HG03280 (cell line): ENCODE measurements around the gene MINK1.
"Not testable (repeated sequence)": the region's sequence is repeated elsewhere in the genome, so short reads cannot be mapped to it uniquely, and the experiment has no call there.

Source experiments
- ATAC-seq: cut with Tn5 transposase; IDR thresholded peaks from one replicate; pipeline ENCODE4 v1.9.1; 2021; ENCODE audit warnings: mild to moderate bottlenecking, moderate library complexity; ENCODE audit not compliant: unreplicated experiment

The MINK1 gene

GRCh38 chr17:4896332-4897197, 63.4 kb downstream of the MINK1 start:
- ATAC-seq, result no peak

GRCh38 chr17:4897198-4897687, 64.1 kb downstream of the MINK1 start:
- ATAC-seq, result no peak

GRCh38 chr17:4897785-4898184, 64.6 kb downstream of the MINK1 start:
- ATAC-seq, result no peak

- ATAC-seq, result no peak
Observed at GRCh38 chr17:4898351-4898750, 65.2 kb downstream of the MINK1 start.

GRCh38 chr17:4898927-4899326, 65.8 kb downstream of the MINK1 start:
- no peak for ATAC-seq

DNA sequence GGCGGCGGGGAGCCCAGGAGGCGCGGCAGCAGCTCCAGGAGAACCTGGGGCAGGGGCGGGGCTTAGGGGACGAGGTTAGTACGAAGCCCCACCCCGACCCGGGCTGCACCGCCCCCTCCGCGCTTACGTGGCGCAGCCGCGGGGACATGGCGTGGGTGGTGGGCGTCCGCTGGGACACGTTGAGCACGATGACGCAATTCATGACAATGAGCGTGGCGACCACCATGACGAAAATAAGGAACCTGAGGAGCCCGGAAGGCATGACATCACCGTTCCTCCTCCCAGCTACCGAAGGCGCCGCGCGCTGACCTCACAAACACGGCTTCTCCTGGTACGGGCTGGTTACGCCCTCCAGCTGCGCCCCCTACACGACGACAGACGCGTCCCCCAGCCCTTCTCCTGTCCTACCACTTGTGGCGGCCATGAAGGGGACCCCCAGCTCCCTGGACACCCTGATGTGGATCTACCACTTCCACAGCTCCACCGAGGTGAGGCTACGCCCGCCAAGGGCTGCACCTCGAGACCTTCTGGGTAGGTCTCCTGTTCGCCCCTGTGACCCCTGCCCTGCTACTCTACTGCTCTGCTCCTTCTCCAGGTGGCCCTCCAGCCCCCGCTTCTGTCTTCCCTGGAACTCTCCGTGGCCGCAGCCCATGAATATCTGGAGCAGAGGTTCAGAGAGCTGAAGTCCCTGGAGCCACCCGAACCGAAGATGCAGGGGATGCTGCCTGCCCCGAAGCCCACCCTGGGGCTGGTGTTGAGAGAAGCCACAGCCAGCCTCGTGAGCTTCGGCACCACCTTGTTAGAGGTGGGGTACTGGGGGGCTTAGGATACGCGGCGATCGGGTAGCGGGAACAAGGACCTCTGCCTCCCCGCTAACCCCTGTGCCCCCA, 66.4 kb downstream of the MINK1 start, which contains the start of gene C17orf107:
TSS of gene C17orf107 (plus strand) at position 196 of the 890 bp plus-strand sequence. CDS start at position 423, 227 bp downstream.
- peak; percentile 66 for ATAC-seq

GRCh38 chr17:4900231-4901107, 67.3 kb downstream of the MINK1 start:
- no peak for ATAC-seq

DNA sequence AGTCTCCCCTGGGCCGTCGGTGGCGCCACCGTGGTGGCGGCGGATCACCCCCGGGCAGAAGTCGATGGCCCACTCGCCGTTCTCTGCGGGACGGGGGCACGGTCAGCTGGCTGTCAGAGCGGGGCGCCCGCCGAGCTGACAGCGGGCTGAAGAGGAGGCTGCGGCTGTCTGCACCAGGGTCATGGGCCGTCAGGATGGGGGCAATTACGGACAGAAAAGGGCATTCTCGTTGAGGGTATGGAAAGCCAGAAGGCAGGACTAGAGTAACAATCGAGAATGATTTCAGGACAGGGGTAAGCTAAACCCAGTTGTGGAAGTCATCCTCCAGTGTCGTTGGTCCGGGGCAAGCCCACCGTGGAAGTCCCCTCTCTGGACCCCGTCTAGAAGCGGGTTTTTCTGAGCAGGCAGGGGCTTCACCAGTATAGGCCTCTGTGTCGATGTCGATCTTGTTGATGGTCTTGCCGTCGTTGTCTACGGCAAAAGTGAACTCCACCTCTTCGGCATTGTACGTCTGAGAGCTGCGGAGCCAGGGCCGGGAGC, 68.0 kb downstream of the MINK1 start:
- no peak for ATAC-seq

DNA sequence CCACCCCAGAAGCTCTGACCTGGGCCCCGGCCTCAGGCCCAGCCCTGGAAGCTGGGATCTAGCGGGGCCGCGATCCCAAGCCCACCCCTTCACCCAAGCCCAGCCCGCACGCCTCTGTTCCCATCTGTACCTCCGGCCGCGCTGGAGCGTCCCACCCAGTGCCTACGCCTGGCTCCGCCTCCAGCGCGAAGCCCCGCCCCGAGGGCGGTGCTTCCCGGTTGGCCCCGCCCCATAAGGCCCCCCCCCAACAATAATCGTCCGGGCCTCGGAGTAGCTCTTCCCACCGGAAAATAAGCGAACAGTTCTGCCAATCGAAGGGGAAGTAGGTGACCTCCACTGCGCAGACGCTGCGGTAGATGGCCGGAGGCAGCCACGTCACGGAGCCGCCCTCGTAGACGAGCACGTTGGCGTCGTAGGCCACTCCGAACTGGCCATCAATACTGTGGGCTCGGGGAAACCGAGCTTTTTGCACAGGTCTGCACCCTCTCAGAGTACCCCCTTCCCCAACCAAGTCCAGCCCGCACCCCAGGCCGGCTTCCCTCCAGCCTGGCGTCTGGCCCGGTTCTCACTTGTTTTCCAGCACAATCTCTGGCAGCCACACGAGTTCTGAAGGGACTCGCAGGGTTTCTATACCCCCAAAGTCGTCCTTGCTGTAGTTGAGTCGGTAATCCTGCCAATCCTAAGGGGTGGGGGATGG, 68.7 kb downstream of the MINK1 start:
- ATAC-seq, result no peak

DNA sequence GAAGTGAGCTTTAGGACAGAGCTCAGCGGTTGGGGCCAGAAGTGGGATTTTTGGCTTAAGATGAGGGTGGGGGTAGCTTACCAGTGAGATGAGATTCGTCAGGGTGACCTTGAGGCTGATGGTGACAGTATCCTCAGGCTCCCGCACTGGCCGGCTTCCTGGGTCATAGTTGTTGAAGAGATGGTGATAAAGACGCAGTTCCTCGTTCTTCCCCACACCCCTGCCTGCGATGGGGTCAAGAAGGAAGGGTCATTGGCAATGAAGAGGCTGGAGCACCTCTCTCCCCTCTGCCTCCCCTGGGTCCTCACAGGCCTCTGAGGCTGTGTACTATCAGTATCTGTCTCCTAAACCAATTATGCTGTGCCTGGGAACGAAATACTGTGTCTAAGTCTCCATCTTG, 69.4 kb downstream of the MINK1 start:
- ATAC-seq, result no peak

DNA sequence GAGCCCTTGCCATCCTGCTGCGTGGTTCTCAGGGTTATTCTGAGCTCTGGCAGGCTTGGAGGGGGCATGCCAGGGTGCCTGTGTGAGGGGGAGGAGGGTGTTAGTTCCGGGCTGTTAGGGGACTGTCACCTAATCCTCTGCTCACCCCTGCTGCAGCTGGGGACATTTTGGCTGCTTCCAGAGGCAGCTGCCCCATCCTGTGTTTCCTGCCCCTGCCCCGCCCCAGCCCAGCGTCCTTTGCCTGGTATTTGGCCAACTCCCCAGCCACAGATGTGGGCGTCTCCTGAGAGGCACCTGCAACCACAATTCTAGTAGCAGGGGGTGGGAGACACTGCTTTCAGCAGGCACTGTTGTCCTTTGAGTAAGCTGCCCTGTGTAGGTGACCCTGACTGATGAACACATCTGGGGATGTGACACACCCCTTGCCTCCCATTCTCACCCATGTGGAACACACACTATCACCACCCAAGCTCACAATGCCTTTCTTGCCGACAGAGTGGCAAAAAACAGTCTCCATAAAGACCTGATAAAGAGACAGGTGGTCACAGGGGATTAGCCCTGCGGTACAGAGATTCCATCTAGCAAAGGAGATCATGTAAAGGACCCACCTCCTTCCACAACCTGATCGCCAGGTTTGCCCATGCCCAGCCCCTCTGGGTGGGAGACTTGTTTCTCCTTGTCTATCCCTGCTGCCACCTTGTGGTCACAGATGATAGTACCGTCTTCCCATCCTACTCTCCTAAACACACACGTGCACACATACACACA, 70.1 kb downstream of the MINK1 start, which contains the start of gene CHRNE:
TSS of gene CHRNE (minus strand) at position 48 of the 768 bp plus-strand sequence. CDS start at position 13, 35 bp downstream.
- ATAC-seq, result no peak

GRCh38 chr17:4906642-4907041, 73.5 kb downstream of the MINK1 start:
- ATAC-seq, result not testable (repeated sequence)

DNA sequence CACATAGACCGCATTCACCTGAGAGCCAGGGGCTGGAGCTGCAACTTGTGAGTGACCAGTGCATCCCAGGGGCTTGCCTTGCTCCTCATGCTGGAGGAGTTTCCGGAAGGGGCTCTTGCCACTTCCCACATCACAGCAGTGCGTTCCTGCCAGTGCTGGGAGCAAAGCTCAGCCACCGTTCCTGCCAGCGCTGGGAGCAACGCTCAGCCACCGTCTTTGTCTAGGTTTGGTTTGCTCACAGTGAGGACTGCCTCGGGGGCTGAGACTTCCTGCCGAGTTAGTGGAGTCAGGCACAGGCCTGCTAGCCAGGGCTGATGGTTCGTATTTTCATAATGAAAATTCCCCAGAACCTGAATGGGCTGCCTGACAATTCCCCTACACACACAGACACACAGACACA, 75.2 kb downstream of the MINK1 start:
- no peak for ATAC-seq

GRCh38 chr17:4908711-4909496, 75.8 kb downstream of the MINK1 start:
- no peak for ATAC-seq

DNA sequence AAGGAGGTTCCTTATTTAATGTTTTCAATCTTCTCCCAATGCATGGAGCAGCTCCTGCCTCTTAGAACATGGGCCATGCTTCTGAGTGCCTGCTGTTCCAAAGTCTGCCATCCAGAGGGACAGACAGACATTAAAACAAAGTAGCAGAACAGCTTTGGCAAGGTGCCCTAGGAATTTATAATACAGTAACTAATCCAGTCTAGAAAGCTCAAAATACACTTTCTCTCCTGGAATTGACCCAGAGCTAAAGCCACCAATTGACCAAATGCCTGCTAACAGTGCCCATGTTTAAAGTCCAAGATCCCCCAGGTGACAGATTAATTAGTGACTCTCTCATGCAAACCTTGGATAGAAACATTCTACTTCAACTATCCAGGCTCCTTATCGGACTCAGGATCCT, 80.9 kb downstream of the MINK1 start:
- ATAC-seq, result no peak

- not testable (repeated sequence) for ATAC-seq
Observed at GRCh38 chr17:4914551-4914950, 81.4 kb downstream of the MINK1 start.

GRCh38 chr17:4919511-4920047, 86.4 kb downstream of the MINK1 start:
- ATAC-seq, result no peak
